Right renal pelvis (tissue), 4 donors: ENCODE results near the gene PODN. TPM values are rescaled to one million over a fixed set of nuclear protein-coding genes. Genes with fewer than 3 reads are reported as not detected.

Experiments used
- DNase-seq, 4 donors: peaks; one replicate each; pipeline ENCODE4 v3.0.0-alpha.2; 2013; ENCODE audit warnings: low read depth in 4 of 4, low spot score in 3 of 4, missing footprints in 1 of 4
- polyA plus RNA-seq, 4 donors: library from polyadenylated mRNA; unstranded; fragments of 120-200 nt; gene quantifications; one replicate each; pipeline ENCODE4 v1.2.1, GENCODE V29; 2013; ENCODE audit not compliant: insufficient read length in 4 of 4

Gene PODN
- polyA plus RNA-seq, 4 donors, result 2.0 to 3.3 (median 2.2) TPM

DNA sequence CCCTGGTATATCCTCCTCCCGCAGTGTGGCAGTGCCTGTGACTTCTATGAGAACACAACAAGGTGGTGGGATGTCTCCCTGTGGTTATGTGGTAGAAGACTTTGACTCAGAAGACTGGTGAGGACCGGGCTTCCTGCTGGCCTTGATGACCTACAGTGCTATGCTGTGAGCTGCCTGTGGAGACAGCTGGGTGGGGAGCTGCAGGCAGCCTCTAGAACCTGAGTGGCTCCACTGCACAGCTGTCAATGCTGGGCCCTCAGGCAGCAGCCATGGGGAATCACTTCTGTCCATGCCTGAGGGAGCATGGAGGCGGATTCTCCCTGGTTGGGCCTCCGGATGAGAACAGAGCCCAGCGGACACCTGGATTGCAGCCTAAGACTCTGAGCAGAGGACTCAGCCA, 65.5 kb downstream of the PODN start:
- no peak for DNase-seq

DNA sequence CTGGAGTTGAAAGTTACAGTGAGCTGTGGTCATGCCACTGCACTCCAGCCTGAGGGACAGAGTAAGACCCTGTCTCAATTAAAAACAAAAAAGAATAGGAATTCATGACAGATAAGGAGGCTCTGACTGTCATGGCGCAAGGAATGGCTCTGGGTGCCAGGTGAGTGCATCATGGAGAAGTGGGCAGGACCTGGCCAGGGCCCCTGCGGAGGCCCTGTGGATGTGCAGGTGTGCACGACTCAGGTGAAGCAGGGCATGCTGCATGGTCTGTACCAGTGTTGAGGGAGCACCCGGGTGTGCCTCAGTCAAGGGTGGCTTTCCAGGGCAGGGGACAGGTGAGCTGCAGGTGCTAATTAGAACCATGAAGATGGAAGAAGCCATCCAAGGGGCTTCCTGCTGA, 66.4 kb downstream of the PODN start:
- no peak for DNase-seq

- DNase-seq, result no peak
Observed at GRCh38 chr1:53129891-53130597, 68.0 kb downstream of the PODN start.

- no peak for DNase-seq
Observed at GRCh38 chr1:53130598-53130877, 68.5 kb downstream of the PODN start.

DNA sequence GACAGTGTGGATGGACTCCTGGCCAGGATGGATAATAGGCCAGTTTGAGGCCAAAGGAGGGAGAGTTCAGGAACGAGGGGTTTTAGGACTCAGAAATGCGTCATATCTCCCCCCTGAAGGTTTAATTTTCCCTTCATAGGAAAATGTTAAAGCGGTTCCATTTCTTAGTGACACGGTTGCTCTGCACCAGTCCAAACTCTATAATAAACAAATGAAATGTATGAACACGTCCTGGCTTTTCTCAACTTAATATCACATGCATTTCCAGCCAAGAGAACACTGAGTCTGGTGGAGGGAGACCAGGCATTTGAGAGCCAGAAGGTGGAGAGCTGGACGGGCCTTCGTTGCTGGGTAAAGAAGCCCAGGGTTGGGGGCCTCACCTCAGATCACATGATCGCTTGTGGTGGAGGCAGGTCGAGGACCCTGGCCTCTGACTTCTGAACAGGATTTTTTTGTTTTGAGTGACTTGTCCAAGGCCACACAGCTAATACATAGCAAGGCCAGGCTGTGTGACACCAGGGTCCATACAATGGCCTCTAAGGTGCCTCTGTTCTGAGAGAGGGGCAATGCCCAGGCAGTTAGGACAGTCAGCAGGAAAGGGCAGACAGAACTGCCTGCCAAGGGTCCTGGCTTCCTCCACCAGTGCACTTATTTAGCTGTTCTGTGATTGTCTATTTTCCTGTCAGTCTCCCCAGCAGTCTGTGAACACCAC, 69.0 kb downstream of the PODN start:
- no peak for DNase-seq

- no peak for DNase-seq
Observed at GRCh38 chr1:53131590-53131938, 69.6 kb downstream of the PODN start.

- no peak for DNase-seq
Observed at GRCh38 chr1:53132176-53132575, 70.2 kb downstream of the PODN start.

- DNase-seq, result no peak
Observed at GRCh38 chr1:53133261-53134041, 71.4 kb downstream of the PODN start.

DNA sequence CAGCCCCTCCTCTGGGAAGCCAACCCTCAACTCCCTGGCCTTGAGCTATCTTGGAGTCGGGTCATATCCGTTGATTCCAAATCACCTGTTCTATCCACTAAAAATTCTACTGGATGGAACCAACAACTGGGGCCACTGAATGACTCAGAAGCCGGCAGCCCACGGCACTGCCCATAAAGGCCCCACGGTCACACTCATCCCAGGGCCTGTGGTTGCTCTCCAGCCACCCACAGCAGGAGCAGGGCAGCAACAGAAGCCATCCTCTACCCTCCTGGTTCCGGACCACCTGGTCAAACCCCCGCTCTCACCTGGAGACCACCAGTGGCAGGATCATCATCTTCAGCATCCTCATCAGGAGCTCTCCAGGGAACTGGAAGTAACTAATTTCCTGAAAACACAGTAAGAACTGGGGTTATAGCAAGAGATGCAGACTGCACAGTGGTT, 72.1 kb downstream of the PODN start:
- no peak for DNase-seq

Other genes with a start within 250 kb of the PODN start
- gene ZYG11A, start 219.5 kb upstream of the PODN start, polyA plus RNA-seq, result under 1 TPM; 0.06 to 0.14 (median 0.12) TPM
- 100 to 1,000 TPM; 111 to 155 (median 118) TPM for gene ECHDC2, start 140.5 kb upstream of the PODN start, polyA plus RNA-seq
- 100 to 1,000 TPM; 198 to 240 (median 227) TPM for gene SCP2, start 134.9 kb upstream of the PODN start, polyA plus RNA-seq
- under 1 TPM; 0.08 to 0.12 (median 0.10) TPM for gene SLC1A7, start 80.4 kb downstream of the PODN start, polyA plus RNA-seq
- gene CPT2, start 134.6 kb downstream of the PODN start, polyA plus RNA-seq, result 10 to 100 TPM; 27.4 to 33.8 (median 30.3) TPM
- 10 to 100 TPM; 76.1 to 95.5 (median 83.7) TPM for gene CZIB, start 158.4 kb downstream of the PODN start, polyA plus RNA-seq
- 10 to 100 TPM; 80.5 to 97.3 (median 90.7) TPM for gene MAGOH, start 176.3 kb downstream of the PODN start, polyA plus RNA-seq